ENCODE results near the gene ENPEP.

ENPEP gene

DNA sequence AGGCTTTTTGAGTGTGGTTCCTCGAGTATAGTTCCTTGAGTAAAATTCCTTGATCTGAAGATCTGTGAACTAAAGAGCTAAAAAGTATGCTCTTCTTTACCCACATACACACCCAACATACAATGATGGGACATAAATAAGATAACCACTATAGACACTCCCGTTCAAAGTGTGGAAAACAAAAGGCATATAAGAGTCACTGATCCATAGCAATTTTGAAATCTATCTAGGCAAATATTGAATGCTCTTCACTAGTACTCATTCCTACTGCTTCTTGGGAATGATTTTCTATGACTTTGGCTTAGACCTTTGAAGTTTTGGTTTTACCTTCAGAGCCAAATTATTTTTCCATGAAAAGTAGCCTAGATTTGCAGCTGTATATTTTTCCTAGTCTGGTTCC, 120.5 kb downstream of the ENPEP start:
- H4K8ac ChIP-seq (ENCODE audit: low read length) = no peak overlapping the region
- H3K27ac ChIP-seq (ENCODE audit: low read length, poor library complexity, severe bottlenecking) = no peak overlapping the region
- H3K18ac ChIP-seq (ENCODE audit: low read depth in 1 of 2, low read length in 2 of 2) = no peak overlapping the region
- H3K9me3 ChIP-seq (ENCODE audit: control insufficient read depth, low read length) = peaks cover 17% of the 10 kb centered on the region
- H2AFZ ChIP-seq (ENCODE audit: low read depth, low read length) = no peak overlapping the region
- no peak overlapping the region for H3K4me3 ChIP-seq (ENCODE audit: insufficient read depth in 1 of 2, low read depth in 1 of 2, low read length in 2 of 2)
- no peak overlapping the region for H4K91ac ChIP-seq (ENCODE audit: low read length)
- no peak overlapping the region for H3K4ac ChIP-seq (ENCODE audit: low read depth in 1 of 2, low read length in 2 of 2)
- no peak overlapping the region for H2BK5ac ChIP-seq (ENCODE audit: low read depth, low read length, poor library complexity, severe bottlenecking)
- H2BK15ac ChIP-seq (ENCODE audit: low read depth, poor library complexity, severe bottlenecking) = no peak overlapping the region
- H3K4me1 ChIP-seq (ENCODE audit: control insufficient read depth, insufficient read depth, low read depth, low read length) = no peaks in the 10 kb centered on the region
- no peak overlapping the region for H2BK120ac ChIP-seq (ENCODE audit: low read depth, low read length)
- DNase-seq = no peak
- no peak overlapping the region for H2BK12ac ChIP-seq (ENCODE audit: low read length in 2 of 2)
- no CpG with 5 or more reads among the region's 2 CpGs for WGBS
- H3K79me1 ChIP-seq (replicated peaks; ENCODE audit: low read length, poor library complexity, severe bottlenecking) = no peaks in the 10 kb centered on the region
- no peaks in the 10 kb centered on the region for H3K27me3 ChIP-seq (ENCODE audit: control insufficient read depth in 1 of 2, insufficient read depth in 1 of 2, low read length in 2 of 2)
- no peak overlapping the region for H3K4me2 ChIP-seq (ENCODE audit: low read length, poor library complexity, severe bottlenecking)
- no peak overlapping the region for H3K14ac ChIP-seq (ENCODE audit: low read length in 2 of 2)
- H2AK5ac ChIP-seq (ENCODE audit: low read length, severe bottlenecking) = no peak overlapping the region
- no peak overlapping the region for H3K9ac ChIP-seq (ENCODE audit: low read length)
- no peaks in the 10 kb centered on the region for H3K36me3 ChIP-seq (ENCODE audit: control insufficient read depth in 1 of 2, insufficient read depth in 2 of 2, low read depth in 1 of 2, low read length in 2 of 2)
- no peak overlapping the region for H3K23ac ChIP-seq (ENCODE audit: low read length in 2 of 2)

- H3K79me1 ChIP-seq (replicated peaks; ENCODE audit: low read length, poor library complexity, severe bottlenecking) = no peaks in the 10 kb centered on the region
- no peak overlapping the region for H3K18ac ChIP-seq (ENCODE audit: low read depth in 1 of 2, low read length in 2 of 2)
- H2BK5ac ChIP-seq (ENCODE audit: low read depth, low read length, poor library complexity, severe bottlenecking) = no peak overlapping the region
- no peaks in the 10 kb centered on the region for H3K36me3 ChIP-seq (ENCODE audit: control insufficient read depth in 1 of 2, insufficient read depth in 2 of 2, low read depth in 1 of 2, low read length in 2 of 2)
- H3K4me3 ChIP-seq (ENCODE audit: insufficient read depth in 1 of 2, low read depth in 1 of 2, low read length in 2 of 2) = no peak overlapping the region
- H3K14ac ChIP-seq (ENCODE audit: low read length in 2 of 2) = no peak overlapping the region
- H3K27ac ChIP-seq (ENCODE audit: low read length, poor library complexity, severe bottlenecking) = no peak overlapping the region
- H2BK12ac ChIP-seq (ENCODE audit: low read length in 2 of 2) = no peak overlapping the region
- no peak overlapping the region for H2AK5ac ChIP-seq (ENCODE audit: low read length, severe bottlenecking)
- H3K4ac ChIP-seq (ENCODE audit: low read depth in 1 of 2, low read length in 2 of 2) = no peak overlapping the region
- H4K8ac ChIP-seq (ENCODE audit: low read length) = no peak overlapping the region
- H3K23ac ChIP-seq (ENCODE audit: low read length in 2 of 2) = no peak overlapping the region
- H3K27me3 ChIP-seq (ENCODE audit: control insufficient read depth in 1 of 2, insufficient read depth in 1 of 2, low read length in 2 of 2) = no peaks in the 10 kb centered on the region
- H3K9me3 ChIP-seq (ENCODE audit: control insufficient read depth, low read length) = peaks cover 17% of the 10 kb centered on the region
- DNase-seq = no peak
- no peaks in the 10 kb centered on the region for H3K4me1 ChIP-seq (ENCODE audit: control insufficient read depth, insufficient read depth, low read depth, low read length)
- no peak overlapping the region for H2BK15ac ChIP-seq (ENCODE audit: low read depth, poor library complexity, severe bottlenecking)
- no peak overlapping the region for H3K9ac ChIP-seq (ENCODE audit: low read length)
- H2BK120ac ChIP-seq (ENCODE audit: low read depth, low read length) = no peak overlapping the region
- H4K91ac ChIP-seq (ENCODE audit: low read length) = no peak overlapping the region
- no peak overlapping the region for H2AFZ ChIP-seq (ENCODE audit: low read depth, low read length)
- no peak overlapping the region for H3K4me2 ChIP-seq (ENCODE audit: low read length, poor library complexity, severe bottlenecking)
These were observed 121.6 kb downstream of the ENPEP start for GRCh38 chr4:110597582-110597981.

- 100% methylated on average over 2 of the region's 2 CpGs for WGBS
- Histone ChIP-seq H2BK5ac (ENCODE audit: low read depth, low read length, poor library complexity, severe bottlenecking) (no peak overlapping the region), H3K27me3 (ENCODE audit: control insufficient read depth in 1 of 2, insufficient read depth in 1 of 2, low read length in 2 of 2) (no peaks in the 10 kb centered on the region), H2BK15ac (ENCODE audit: low read depth, poor library complexity, severe bottlenecking) (no peak overlapping the region), H2AFZ (ENCODE audit: low read depth, low read length) (no peak overlapping the region), H3K9me3 (ENCODE audit: control insufficient read depth, low read length) (peaks cover 3% of the 10 kb centered on the region), H3K27ac (ENCODE audit: low read length, poor library complexity, severe bottlenecking) (no peak overlapping the region), H3K4me3 (ENCODE audit: insufficient read depth in 1 of 2, low read depth in 1 of 2, low read length in 2 of 2) (no peak overlapping the region), H2BK120ac (ENCODE audit: low read depth, low read length) (no peak overlapping the region), H3K36me3 (ENCODE audit: control insufficient read depth in 1 of 2, insufficient read depth in 2 of 2, low read depth in 1 of 2, low read length in 2 of 2) (no peaks in the 10 kb centered on the region), H3K23ac (ENCODE audit: low read length in 2 of 2) (no peak overlapping the region), H3K4me1 (ENCODE audit: control insufficient read depth, insufficient read depth, low read depth, low read length) (no peaks in the 10 kb centered on the region), H3K9ac (ENCODE audit: low read length) (no peak overlapping the region), H2AK5ac (ENCODE audit: low read length, severe bottlenecking) (no peak overlapping the region), H4K91ac (ENCODE audit: low read length) (no peak overlapping the region), H3K18ac (ENCODE audit: low read depth in 1 of 2, low read length in 2 of 2) (no peak overlapping the region), H3K79me1 (replicated peaks; ENCODE audit: low read length, poor library complexity, severe bottlenecking) (no peaks in the 10 kb centered on the region), H3K4me2 (ENCODE audit: low read length, poor library complexity, severe bottlenecking) (no peak overlapping the region), H3K4ac (ENCODE audit: low read depth in 1 of 2, low read length in 2 of 2) (no peak overlapping the region), H2BK12ac (ENCODE audit: low read length in 2 of 2) (no peak overlapping the region), H4K8ac (ENCODE audit: low read length) (no peak overlapping the region), H3K14ac (ENCODE audit: low read length in 2 of 2) (no peak overlapping the region)
- DNase-seq = no peak
These were observed 126.1 kb downstream of the ENPEP start for GRCh38 chr4:110602061-110602460.

DNA sequence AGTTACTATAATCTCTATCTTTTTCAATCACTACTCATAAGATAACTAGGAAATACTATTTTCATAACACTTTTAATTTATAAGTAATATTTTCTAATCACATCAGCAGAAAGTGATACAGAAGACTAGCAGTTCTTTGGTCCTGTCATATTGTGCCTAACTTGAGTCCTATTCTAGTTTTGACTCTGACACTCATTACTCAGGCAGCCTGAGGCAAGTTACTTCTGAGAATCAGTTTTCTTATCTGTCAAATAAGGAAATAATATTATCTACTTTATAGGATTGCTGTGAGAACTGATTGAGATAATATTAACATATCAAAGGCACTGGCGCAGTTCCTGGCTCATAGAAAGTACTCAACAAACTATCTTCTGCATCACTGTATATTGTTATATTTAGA, 129.1 kb downstream of the ENPEP start:
- Histone ChIP-seq H2AFZ (ENCODE audit: low read depth, low read length) (no peak overlapping the region), H2BK12ac (ENCODE audit: low read length in 2 of 2) (no peak overlapping the region), H3K27ac (ENCODE audit: low read length, poor library complexity, severe bottlenecking) (no peak overlapping the region), H4K8ac (ENCODE audit: low read length) (no peak overlapping the region), H3K27me3 (ENCODE audit: control insufficient read depth in 1 of 2, insufficient read depth in 1 of 2, low read length in 2 of 2) (peaks cover 0 to 17% of the 10 kb centered on the region in 2 experiments), H4K91ac (ENCODE audit: low read length) (no peak overlapping the region), H3K4me2 (ENCODE audit: low read length, poor library complexity, severe bottlenecking) (no peak overlapping the region), H2BK5ac (ENCODE audit: low read depth, low read length, poor library complexity, severe bottlenecking) (no peak overlapping the region), H3K4ac (ENCODE audit: low read depth in 1 of 2, low read length in 2 of 2) (no peak overlapping the region), H3K14ac (ENCODE audit: low read length in 2 of 2) (no peak overlapping the region), H3K9me3 (ENCODE audit: control insufficient read depth, low read length) (no peaks in the 10 kb centered on the region), H3K36me3 (ENCODE audit: control insufficient read depth in 1 of 2, insufficient read depth in 2 of 2, low read depth in 1 of 2, low read length in 2 of 2) (no peaks in the 10 kb centered on the region), H3K4me1 (ENCODE audit: control insufficient read depth, insufficient read depth, low read depth, low read length) (peaks cover 5% of the 10 kb centered on the region), H3K4me3 (ENCODE audit: insufficient read depth in 1 of 2, low read depth in 1 of 2, low read length in 2 of 2) (no peak overlapping the region), H2AK5ac (ENCODE audit: low read length, severe bottlenecking) (no peak overlapping the region), H3K18ac (ENCODE audit: low read depth in 1 of 2, low read length in 2 of 2) (no peak overlapping the region), H3K79me1 (replicated peaks; ENCODE audit: low read length, poor library complexity, severe bottlenecking) (no peaks in the 10 kb centered on the region), H2BK15ac (ENCODE audit: low read depth, poor library complexity, severe bottlenecking) (no peak overlapping the region), H2BK120ac (ENCODE audit: low read depth, low read length) (no peak overlapping the region), H3K23ac (ENCODE audit: low read length in 2 of 2) (no peak overlapping the region), H3K9ac (ENCODE audit: low read length) (no peak overlapping the region)
- WGBS = no CpG with 5 or more reads among the region's 1 CpG
- DNase-seq = no peak

Measured in mesenchymal stem cell (in vitro differentiated cells and primary cell).